A673 (cell line): ENCODE data around the gene TMEM165.

Experiments
- EZH2 ChIP-seq: fragments of 200-600 bp; sonication (generic); IDR thresholded peaks from 2 replicates; pipeline ENCODE4 v1.6.1; 2017; ENCODE audit warnings: borderline replicate concordance, low read depth, mild to moderate bottlenecking, mixed read lengths, antibody characterized with exemption, low read length; ENCODE audit not compliant: poor library complexity, severe bottlenecking
- TF ChIP-seq, protein P1 (sequence below): fragments of 300-800, 200-600 bp; sonication (generic); conservative IDR thresholded peaks from 2 replicates; pipeline ENCODE4 v1.5.1; 2017; ENCODE audit warnings: low read depth, mild to moderate bottlenecking, antibody characterized with exemption, low read length, moderate library complexity, mixed read lengths

DNA sequence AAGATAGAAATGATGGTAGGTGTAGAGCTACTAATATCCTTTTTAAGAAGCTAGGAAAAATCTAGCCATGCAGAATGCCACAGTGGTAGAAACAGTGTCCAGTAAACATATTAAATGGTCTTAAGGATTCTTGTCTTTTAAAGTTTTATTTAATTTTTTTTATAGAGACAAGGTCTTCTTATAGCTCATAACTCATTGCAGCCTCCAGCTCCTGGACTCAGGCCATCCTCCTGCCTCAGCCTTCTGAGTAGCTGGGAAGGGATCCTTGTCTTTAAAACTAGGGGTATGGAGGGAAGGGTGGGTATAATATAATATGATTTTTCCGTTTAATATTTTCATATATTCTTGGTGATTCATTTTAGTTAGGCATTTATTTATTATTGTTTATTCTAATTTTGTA lies 3.8 kb downstream of the TMEM165 start:
- TF ChIP-seq, protein P1, sequence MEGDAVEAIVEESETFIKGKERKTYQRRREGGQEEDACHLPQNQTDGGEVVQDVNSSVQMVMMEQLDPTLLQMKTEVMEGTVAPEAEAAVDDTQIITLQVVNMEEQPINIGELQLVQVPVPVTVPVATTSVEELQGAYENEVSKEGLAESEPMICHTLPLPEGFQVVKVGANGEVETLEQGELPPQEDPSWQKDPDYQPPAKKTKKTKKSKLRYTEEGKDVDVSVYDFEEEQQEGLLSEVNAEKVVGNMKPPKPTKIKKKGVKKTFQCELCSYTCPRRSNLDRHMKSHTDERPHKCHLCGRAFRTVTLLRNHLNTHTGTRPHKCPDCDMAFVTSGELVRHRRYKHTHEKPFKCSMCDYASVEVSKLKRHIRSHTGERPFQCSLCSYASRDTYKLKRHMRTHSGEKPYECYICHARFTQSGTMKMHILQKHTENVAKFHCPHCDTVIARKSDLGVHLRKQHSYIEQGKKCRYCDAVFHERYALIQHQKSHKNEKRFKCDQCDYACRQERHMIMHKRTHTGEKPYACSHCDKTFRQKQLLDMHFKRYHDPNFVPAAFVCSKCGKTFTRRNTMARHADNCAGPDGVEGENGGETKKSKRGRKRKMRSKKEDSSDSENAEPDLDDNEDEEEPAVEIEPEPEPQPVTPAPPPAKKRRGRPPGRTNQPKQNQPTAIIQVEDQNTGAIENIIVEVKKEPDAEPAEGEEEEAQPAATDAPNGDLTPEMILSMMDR, result no peak
- no peak for TF ChIP-seq EZH2
